ENCODE data around the gene CDH13. TPM values are rescaled to one million over a fixed set of nuclear protein-coding genes. Genes with fewer than 3 reads are reported as not detected.

CDH13 gene
- total and polyA plus RNA-seq, 2 of the 8 experiments (the other 6 are each of a cell fraction or from before 2014, with no cell fraction given), result 2.3 to 2.4 TPM

GRCh38 chr16:82767198-82767597 is 140.4 kb downstream of the CDH13 start (continued):
- no peak for TF ChIP-seq RXRA (IDR thresholded peaks at IDR 0.05; ENCODE audit: insufficient read depth, low read depth, low read length)
